Tibial artery (tissue), 4 donors: Measurements from ENCODE around the gene EPX.

Experiments used
- DNase-seq, 2 donors: peaks; one replicate each; pipeline ENCODE4 v3.0.0-alpha.2; 2019
- H3K27ac ChIP-seq, 2 donors: fragments of 200-600 bp; sonication (generic) in 1 of 2; 1 replicate in 1 of 2; 2 replicates in 1 of 2; pipeline ENCODE4 v1.5.1; 2018 to 2019; ENCODE audit warnings: mild to moderate bottlenecking in 1 of 2
- H3K27me3 ChIP-seq, 2 donors: fragments of 200-600 bp; sonication (generic) in 1 of 2; one replicate each; pipeline versions ENCODE4 v1.5.1 to v1.6.0; 2016 to 2019
- H3K36me3 ChIP-seq, 3 donors: fragments of 200-600 bp; sonication (generic) in 2 of 3; one replicate each; pipeline ENCODE4 v1.5.1; 2016 to 2019; ENCODE audit warnings: mild to moderate bottlenecking in 2 of 3
- H3K4me1 ChIP-seq, 4 donors: fragments of 200-600 bp; sonication (generic) in 2 of 4; 1 replicate in 3 of 4; 2 replicates in 1 of 4; pipeline ENCODE4 v1.5.1; 2016 to 2019
- H3K4me3 ChIP-seq, 2 donors: fragments of 200-600 bp; sonication (generic) in 1 of 2; 1 replicate in 1 of 2; 2 replicates in 1 of 2; pipeline ENCODE4 v1.5.1; 2018 to 2019; ENCODE audit warnings: mild to moderate bottlenecking in 2 of 2
- H3K9me3 ChIP-seq, 3 donors: fragments of 200-600 bp; sonication (generic) in 1 of 3; one replicate each; pipeline ENCODE4 v1.5.1; 2016 to 2019
- intact Hi-C: fragments of 100-400 bp; cut with DNase I; formaldehyde crosslinking; loops from one replicate; pipeline ENCODE4 v1.15.0; 2023; ENCODE audit warnings: low total_unique reads
- TF ChIP-seq, protein P1 (sequence below), 2 experiments: fragments of 200-600 bp in 1 of 2; fragments of 450-650 bp in 1 of 2; IDR thresholded peaks; one replicate each; pipeline ENCODE4 v1.5.1; 2017 to 2019; ENCODE audit warnings: antibody characterized with exemption in 2 of 2, mild to moderate bottlenecking in 1 of 2, moderate library complexity in 1 of 2

The EPX gene

DNA sequence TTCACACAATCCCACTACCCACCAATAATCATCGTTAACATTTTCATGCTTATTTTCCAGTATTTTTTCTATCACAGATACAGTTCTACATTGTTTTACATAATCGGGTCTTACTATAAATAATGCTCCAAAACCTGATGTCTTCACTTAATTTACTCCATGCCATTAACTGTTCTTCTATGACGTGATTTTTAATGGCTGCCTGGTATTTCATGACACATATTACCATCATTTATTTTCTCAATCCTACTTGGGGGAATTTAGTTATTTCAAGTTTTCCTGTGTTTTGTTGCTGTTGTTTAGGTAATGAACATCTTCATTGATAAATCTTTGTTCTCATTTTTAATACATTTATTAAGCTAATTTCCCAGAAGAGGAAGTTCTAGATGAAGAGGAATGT, 60.6 kb downstream of the EPX start:
- Histone ChIP-seq H3K27me3 (peaks cover 0 to 52% of the 10 kb centered on the region in 2 donors), H3K4me1 (peaks cover 0 to 14% (median 9%) of the 10 kb centered on the region in 4 donors), H3K9me3 (no peaks in the 10 kb centered on the region), H3K36me3 (no peaks in the 10 kb centered on the region), H3K27ac (no peak overlapping the region), H3K4me3 (no peak overlapping the region)
- intact Hi-C loops, result no loop called here
- DNase-seq, result no peak
- TF ChIP-seq, protein P1, sequence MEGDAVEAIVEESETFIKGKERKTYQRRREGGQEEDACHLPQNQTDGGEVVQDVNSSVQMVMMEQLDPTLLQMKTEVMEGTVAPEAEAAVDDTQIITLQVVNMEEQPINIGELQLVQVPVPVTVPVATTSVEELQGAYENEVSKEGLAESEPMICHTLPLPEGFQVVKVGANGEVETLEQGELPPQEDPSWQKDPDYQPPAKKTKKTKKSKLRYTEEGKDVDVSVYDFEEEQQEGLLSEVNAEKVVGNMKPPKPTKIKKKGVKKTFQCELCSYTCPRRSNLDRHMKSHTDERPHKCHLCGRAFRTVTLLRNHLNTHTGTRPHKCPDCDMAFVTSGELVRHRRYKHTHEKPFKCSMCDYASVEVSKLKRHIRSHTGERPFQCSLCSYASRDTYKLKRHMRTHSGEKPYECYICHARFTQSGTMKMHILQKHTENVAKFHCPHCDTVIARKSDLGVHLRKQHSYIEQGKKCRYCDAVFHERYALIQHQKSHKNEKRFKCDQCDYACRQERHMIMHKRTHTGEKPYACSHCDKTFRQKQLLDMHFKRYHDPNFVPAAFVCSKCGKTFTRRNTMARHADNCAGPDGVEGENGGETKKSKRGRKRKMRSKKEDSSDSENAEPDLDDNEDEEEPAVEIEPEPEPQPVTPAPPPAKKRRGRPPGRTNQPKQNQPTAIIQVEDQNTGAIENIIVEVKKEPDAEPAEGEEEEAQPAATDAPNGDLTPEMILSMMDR (IDR thresholded peaks at IDR 0.05), result no peak
